Gastrocnemius medialis (tissue), 4 donors: ENCODE data around the gene ZG16. TPM values are rescaled to one million over a fixed set of nuclear protein-coding genes. Genes with fewer than 3 reads are reported as not detected.
A peak's percentile ranks its signal among the peaks of the same experiment; 100 is the strongest.

Source experiments
- ATAC-seq, 2 donors: fragments of 150-250 bp; one replicate each; pipeline ENCODE4 v1.9.1; 2016
- DNase-seq, 2 donors: peaks; one replicate each; pipeline ENCODE4 v3.0.0-alpha.2; 2019
- H3K27ac ChIP-seq, 4 donors: fragments of 200-600 bp; sonication (generic); 1 replicate in 1 of 4; 2 replicates in 3 of 4; pipeline ENCODE4 v1.5.1; 2016 to 2018; ENCODE audit warnings: mild to moderate bottlenecking in 2 of 4, moderate library complexity in 1 of 4
- H3K27me3 ChIP-seq, 3 donors: fragments of 200-600 bp; sonication (generic) in 2 of 3; 1 replicate in 1 of 3; 2 replicates in 2 of 3; pipeline versions ENCODE4 v1.5.1 to v1.6.0; 2016 to 2019; ENCODE audit warnings: mild to moderate bottlenecking in 1 of 3, moderate library complexity in 1 of 3
- H3K36me3 ChIP-seq, 2 donors: fragments of 200-600 bp; sonication (generic) in 1 of 2; one replicate each; pipeline ENCODE4 v1.5.1; 2017 to 2018
- H3K4me1 ChIP-seq, 2 donors: fragments of 200-600 bp; sonication (generic) in 1 of 2; one replicate each; pipeline ENCODE4 v1.5.1; 2016 to 2017; ENCODE audit warnings: mild to moderate bottlenecking in 2 of 2
- H3K4me3 ChIP-seq, 4 donors: fragments of 200-600 bp; sonication (generic) in 3 of 4; 1 replicate in 1 of 4; 2 replicates in 3 of 4; pipeline ENCODE4 v1.5.1; 2016 to 2019; ENCODE audit warnings: mild to moderate bottlenecking in 2 of 4
- H3K9me3 ChIP-seq, 3 donors: fragments of 200-600 bp; sonication (generic) in 2 of 3; 1 replicate in 1 of 3; 2 replicates in 2 of 3; pipeline ENCODE4 v1.5.1; 2016 to 2019
- CTCF ChIP-seq, 5 experiments: fragments of 450-650 bp in 3 of 5; fragments of 200-600 bp in 2 of 5; sonication (generic) in 2 of 5; IDR thresholded peaks in 4 of 5; conservative IDR thresholded peaks in 1 of 5; 1 replicate in 4 of 5; 2 replicates in 1 of 5; pipeline ENCODE4 v1.5.1; 2016 to 2019; ENCODE audit warnings: antibody characterized with exemption in 5 of 5, mild to moderate bottlenecking in 3 of 5, moderate library complexity in 3 of 5
- POLR2A ChIP-seq, 2 donors: fragments of 450-650 bp; IDR thresholded peaks; one replicate each; pipeline ENCODE4 v1.6.1; 2017; ENCODE audit warnings: antibody characterized with exemption in 2 of 2, mild to moderate bottlenecking in 2 of 2, moderate library complexity in 2 of 2
- in situ Hi-C, 4 donors: fragments of 200-750 bp; cut with MboI; loops; one replicate each; pipeline versions ENCODE4 v1.15.0 to v1.8.0; 2017; ENCODE audit warnings: low sequenced_read_pairs in 4 of 4
- intact Hi-C: fragments of 100-400 bp; cut with DNase I; formaldehyde crosslinking; loops from one replicate; pipeline ENCODE4 v1.15.1; 2023; ENCODE audit warnings: low total_unique reads
- total RNA-seq, 4 donors: library from RNA; depleted of rRNA; stranded (reverse); fragments of >200 nt; gene quantifications; one replicate each; pipeline versions ENCODE4 v1.1.0 to v1.2.3, GENCODE V29; 2016

ZG16 gene
- total RNA-seq, 4 donors from 2014 or later: 1.7 TPM; not detected in 3

DNA sequence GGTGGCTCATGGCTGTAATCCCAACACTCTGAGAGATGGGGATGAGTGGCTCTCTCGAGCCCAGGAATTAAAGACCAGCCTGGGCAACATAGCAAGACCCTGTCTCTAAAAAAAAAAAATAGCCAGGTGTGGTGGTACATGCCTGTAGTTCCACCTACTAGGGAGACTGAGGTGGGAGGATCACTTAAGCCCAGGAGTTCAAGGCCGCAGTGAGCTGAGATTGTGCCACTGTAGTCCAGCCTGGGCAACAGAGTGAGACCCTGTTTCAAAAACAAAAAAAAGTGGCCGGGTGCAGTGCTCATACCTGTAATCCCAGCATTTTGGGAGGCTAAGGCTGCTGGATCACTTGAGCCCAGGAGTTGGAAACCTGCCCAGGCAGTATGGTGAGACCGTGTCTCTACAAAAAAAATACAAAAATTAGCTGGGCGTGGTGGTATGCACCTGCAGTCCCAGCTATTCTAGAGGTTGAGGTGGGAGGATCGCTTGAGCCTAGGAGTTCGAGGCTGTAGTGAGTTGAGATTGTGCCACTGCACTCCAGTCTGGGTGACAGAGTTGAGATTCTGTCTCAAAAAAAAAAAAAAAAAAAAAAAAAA is 35.3 kb upstream of the ZG16 start:
- DNase-seq: no peak
- in situ Hi-C loops (no loop called here), intact Hi-C loops (no loop called here)
- Histone ChIP-seq H3K4me3 (no peak overlapping the region), H3K4me1 (no peaks in the 10 kb centered on the region), H3K9me3 (no peaks in the 10 kb centered on the region), H3K27me3 (no peaks in the 10 kb centered on the region), H3K27ac (no peak overlapping the region), H3K36me3 (no peaks in the 10 kb centered on the region)
- no peak for TF ChIP-seq CTCF (IDR thresholded peaks at IDR 0.05 in 4 of 5, conservative IDR thresholded peaks at IDR 0.05 in 1 of 5)
- TF ChIP-seq POLR2A (IDR thresholded peaks at IDR 0.05): no peak
- ATAC-seq: no peak

- DNase-seq (no peak), ATAC-seq (no peak)
- TF ChIP-seq CTCF (IDR thresholded peaks at IDR 0.05 in 4 of 5, conservative IDR thresholded peaks at IDR 0.05 in 1 of 5): no peak
- TF ChIP-seq POLR2A (IDR thresholded peaks at IDR 0.05): no peak
- H3K27me3 ChIP-seq: no peaks in the 10 kb centered on the region
- intact Hi-C loops: no loop called here
- no peaks in the 10 kb centered on the region for H3K9me3 ChIP-seq
- H3K4me3 ChIP-seq: no peak overlapping the region
- in situ Hi-C loops: no loop called here
- H3K4me1 ChIP-seq: no peaks in the 10 kb centered on the region
- no peaks in the 10 kb centered on the region for H3K36me3 ChIP-seq
- H3K27ac ChIP-seq: no peak overlapping the region
Observed at GRCh38 chr16:29743475-29743826, 34.6 kb upstream of the ZG16 start.

GRCh38 chr16:29743827-29744531 is 34.1 kb upstream of the ZG16 start:
- Histone ChIP-seq H3K4me3 (no peak overlapping the region), H3K36me3 (no peaks in the 10 kb centered on the region), H3K27ac (no peak overlapping the region), H3K4me1 (no peaks in the 10 kb centered on the region), H3K27me3 (no peaks in the 10 kb centered on the region), H3K9me3 (no peaks in the 10 kb centered on the region)
- TF ChIP-seq POLR2A (IDR thresholded peaks at IDR 0.05) (no peak), CTCF (IDR thresholded peaks at IDR 0.05 in 4 of 5, conservative IDR thresholded peaks at IDR 0.05 in 1 of 5) (no peak)
- no peak for DNase-seq
- intact Hi-C loops (no loop called here), in situ Hi-C loops (no loop called here)
- no peak for ATAC-seq

DNA sequence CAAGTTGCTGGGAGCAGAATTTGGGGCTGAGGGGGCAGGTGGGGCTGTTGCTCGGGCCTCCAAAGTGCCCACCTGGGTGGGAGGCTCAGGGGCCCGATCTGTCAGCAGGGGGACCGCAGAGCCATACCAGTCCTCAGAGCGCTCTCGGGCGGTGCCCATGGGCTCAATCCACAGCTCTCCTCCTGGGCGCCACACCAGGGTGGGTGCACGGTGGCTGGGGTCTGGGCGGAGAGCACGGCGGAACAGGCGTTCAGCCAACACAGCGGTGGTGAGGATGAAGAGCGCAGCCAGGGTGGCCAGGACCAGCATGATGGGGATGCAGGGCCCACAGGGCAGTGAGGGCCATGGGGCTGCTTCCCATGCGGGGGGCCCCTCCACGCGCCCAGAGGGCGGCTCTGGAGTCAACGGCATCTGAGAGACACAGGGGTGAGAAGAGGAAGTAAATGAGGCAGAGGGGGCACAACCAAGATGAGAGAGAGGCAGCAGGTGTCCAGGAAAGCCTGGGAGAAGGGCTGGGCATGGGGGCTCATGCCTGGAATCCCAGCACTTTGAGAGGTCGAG is 33.4 kb upstream of the ZG16 start:
- intact Hi-C loops: no loop called here
- ATAC-seq (no peak), DNase-seq (no peak)
- TF ChIP-seq CTCF (IDR thresholded peaks at IDR 0.05 in 4 of 5, conservative IDR thresholded peaks at IDR 0.05 in 1 of 5): no peak
- TF ChIP-seq POLR2A (IDR thresholded peaks at IDR 0.05): no peak
- Histone ChIP-seq H3K9me3 (no peaks in the 10 kb centered on the region), H3K36me3 (no peaks in the 10 kb centered on the region), H3K4me3 (peak overlapping the region in 1 of 4 donors; percentile 28), H3K4me1 (no peaks in the 10 kb centered on the region), H3K27me3 (no peaks in the 10 kb centered on the region), H3K27ac (no peak overlapping the region)
- in situ Hi-C loops: no loop called here
